ENCODE data around the gene OTOL1.

DNA sequence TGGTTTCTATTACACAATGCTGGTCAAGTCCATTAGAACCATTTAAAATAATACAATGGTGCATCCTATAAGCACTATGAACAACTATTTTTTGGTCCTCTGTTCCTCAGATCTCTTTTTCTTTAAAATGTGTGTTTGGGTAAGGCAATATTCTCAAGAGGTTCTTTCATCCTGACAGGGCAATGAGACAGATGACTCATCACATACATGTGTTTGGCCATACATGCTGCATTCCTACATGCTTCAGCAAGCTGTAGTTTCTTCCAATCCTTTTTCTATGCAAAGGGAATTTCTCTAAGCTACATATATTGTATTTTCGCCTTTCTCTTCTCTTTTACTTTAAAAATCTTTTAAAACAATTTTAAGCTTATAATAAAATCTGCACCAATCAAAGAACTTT lies 52.7 kb downstream of the OTOL1 start:
- TF ChIP-seq, protein P1, sequence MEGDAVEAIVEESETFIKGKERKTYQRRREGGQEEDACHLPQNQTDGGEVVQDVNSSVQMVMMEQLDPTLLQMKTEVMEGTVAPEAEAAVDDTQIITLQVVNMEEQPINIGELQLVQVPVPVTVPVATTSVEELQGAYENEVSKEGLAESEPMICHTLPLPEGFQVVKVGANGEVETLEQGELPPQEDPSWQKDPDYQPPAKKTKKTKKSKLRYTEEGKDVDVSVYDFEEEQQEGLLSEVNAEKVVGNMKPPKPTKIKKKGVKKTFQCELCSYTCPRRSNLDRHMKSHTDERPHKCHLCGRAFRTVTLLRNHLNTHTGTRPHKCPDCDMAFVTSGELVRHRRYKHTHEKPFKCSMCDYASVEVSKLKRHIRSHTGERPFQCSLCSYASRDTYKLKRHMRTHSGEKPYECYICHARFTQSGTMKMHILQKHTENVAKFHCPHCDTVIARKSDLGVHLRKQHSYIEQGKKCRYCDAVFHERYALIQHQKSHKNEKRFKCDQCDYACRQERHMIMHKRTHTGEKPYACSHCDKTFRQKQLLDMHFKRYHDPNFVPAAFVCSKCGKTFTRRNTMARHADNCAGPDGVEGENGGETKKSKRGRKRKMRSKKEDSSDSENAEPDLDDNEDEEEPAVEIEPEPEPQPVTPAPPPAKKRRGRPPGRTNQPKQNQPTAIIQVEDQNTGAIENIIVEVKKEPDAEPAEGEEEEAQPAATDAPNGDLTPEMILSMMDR (conservative IDR thresholded peaks at IDR 0.05; ENCODE audit: low read depth, low read length): no peak
- no peak for TF ChIP-seq EZH2 (IDR thresholded peaks at IDR 0.05; ENCODE audit: borderline replicate concordance, low read depth, low read length, poor library complexity, severe bottlenecking)
